GM12878 (cell line): ENCODE measurements around the gene C14orf119. TPM values are rescaled to one million over a fixed set of nuclear protein-coding genes. Genes with fewer than 3 reads are reported as not detected.

Experiments used
- ATAC-seq: fragments of 200-7000 bp; cut with Tn5 transposase; 3 replicates; pipeline ENCODE4 v1.9.1; 2020; ENCODE audit warnings: mild to moderate bottlenecking, moderate library complexity
- BruUV-seq: library from RNA; stranded (reverse); fragments of 400-500 nt; replicated peaks from 2 replicates; lab custom pipeline; 2021; lab: Mats Ljungman, UMichigan
- CTCF ChIA-PET: fragments of 300-600 bp; sonication (Branson Sonifier 250); formaldehyde crosslinking; extraction: SDS; loops from one replicate; lab custom pipeline; 2021; ENCODE audit warnings: inconsistent platforms; lab: Yijun Ruan, JAX
- POLR2A ChIA-PET: fragments of 350-600 bp; formaldehyde crosslinking; extraction: SDS; loops from one replicate; lab custom pipeline; 2021; ENCODE audit warnings: inconsistent platforms; lab: Charles Lee
- RAD21 ChIA-PET: fragments of 300-600 bp; sonication (Branson Sonifier 250); formaldehyde crosslinking; loops from one replicate; lab custom pipeline; 2023; ENCODE audit warnings: antibody characterized with exemption; ENCODE audit not compliant: unreplicated experiment; lab: Charles Lee
- SMC1A ChIA-PET: fragments of 300-600 bp; sonication (Branson Sonifier 250); formaldehyde crosslinking; loops from one replicate; lab custom pipeline; 2023; ENCODE audit not compliant: unreplicated experiment, uncharacterized antibody; lab: Charles Lee
- DNase-seq: peaks from one replicate; pipeline ENCODE4 v3.0.0-alpha.2; 2011; ENCODE audit warnings: low read depth, low spot score
- FAIRE-seq: peaks from 3 replicates; lab custom pipeline; 2011; peaks lifted over from hg19 to GRCh38; lab: Jason Lieb, UNC
- H2AFZ ChIP-seq: 2 replicates; pipeline ENCODE4 v1.6.0; 2011; ENCODE audit warnings: low read depth, low read length, control low read depth; ENCODE audit not compliant: control insufficient read depth
- H3K27ac ChIP-seq: 2 replicates; pipeline ENCODE4 v1.5.1; 2011; ENCODE audit warnings: control low read depth; ENCODE audit not compliant: control insufficient read depth, insufficient read depth
- H3K27me3 ChIP-seq, 2 experiments: replicated peaks in 1 of 2; 2 replicates each; pipeline versions ENCODE4 v1.6.0 to v1.6.1; 2011; ENCODE audit warnings: low read length in 1 of 2; ENCODE audit not compliant: control insufficient read depth in 2 of 2, insufficient read depth in 2 of 2
- H3K36me3 ChIP-seq, 2 experiments: 2 replicates each; pipeline ENCODE4 v1.5.1; 2011; ENCODE audit warnings: low read length in 1 of 2; ENCODE audit not compliant: control insufficient read depth in 2 of 2, insufficient read depth in 2 of 2
- H3K4me1 ChIP-seq: 2 replicates; pipeline ENCODE4 v1.6.1; 2011; ENCODE audit warnings: mild to moderate bottlenecking, low read length, moderate library complexity, mixed read lengths; ENCODE audit not compliant: control insufficient read depth, insufficient read depth
- H3K4me2 ChIP-seq: 2 replicates; pipeline ENCODE4 v1.6.0; 2011; ENCODE audit warnings: control low read depth; ENCODE audit not compliant: control insufficient read depth, insufficient read depth
- H3K4me3 ChIP-seq: fragments of 200-600 bp; sonication (generic); 2 replicates; pipeline ENCODE4 v1.5.1; 2016
- H3K79me2 ChIP-seq: 2 replicates; pipeline ENCODE4 v1.6.0; 2011; ENCODE audit warnings: low read length; ENCODE audit not compliant: control insufficient read depth, insufficient read depth
- H3K9ac ChIP-seq: 2 replicates; pipeline ENCODE4 v1.8.0; 2011; ENCODE audit warnings: low read length, control low read depth, mixed read lengths; ENCODE audit not compliant: control insufficient read depth, insufficient read depth
- H3K9me3 ChIP-seq: replicated peaks from 3 replicates; pipeline ENCODE4 v1.5.1; 2011; ENCODE audit warnings: mild to moderate bottlenecking, low read length; ENCODE audit not compliant: control insufficient read depth, insufficient read depth
- H4K20me1 ChIP-seq: 2 replicates; pipeline ENCODE4 v1.6.0; 2011; ENCODE audit not compliant: control insufficient read depth, insufficient read depth
- CHD2 ChIP-seq: IDR thresholded peaks from 2 replicates; pipeline ENCODE4 v1.6.1; 2011; ENCODE audit warnings: low read depth, low read length, improper control_type of control experiment, borderline replicate concordance
- CHD4 ChIP-seq: fragments of 200-600 bp; sonication (generic); IDR thresholded peaks from 2 replicates; pipeline ENCODE4 v1.6.1; 2016; ENCODE audit warnings: mild to moderate bottlenecking
- CTCF ChIP-seq, 3 experiments: IDR thresholded peaks in 2 of 3; conservative IDR thresholded peaks in 1 of 3; 2 replicates each; pipeline ENCODE4 v1.5.1; 2011; ENCODE audit warnings: low read depth in 3 of 3, low read length in 3 of 3, mild to moderate bottlenecking in 3 of 3, control low read depth in 2 of 3, moderate library complexity in 2 of 3, inconsistent platforms in 1 of 3, mixed read lengths in 1 of 3; ENCODE audit not compliant: control insufficient read depth in 2 of 3, insufficient read depth in 1 of 3; ENCODE audit errors: extremely low read depth in 1 of 3
- FOXM1 ChIP-seq: IDR thresholded peaks from 2 replicates; pipeline ENCODE4 v1.6.1; 2012; ENCODE audit warnings: low read depth, mild to moderate bottlenecking, inconsistent platforms, low read length, moderate library complexity
- MEF2A ChIP-seq: IDR thresholded peaks from 2 replicates; pipeline ENCODE4 v1.6.1; 2011; ENCODE audit warnings: low read depth, mild to moderate bottlenecking, low read length, moderate library complexity; ENCODE audit not compliant: insufficient read depth
- MXI1 ChIP-seq: fragments of 150-350 bp; IDR thresholded peaks from 2 replicates; pipeline ENCODE4 v1.6.1; 2011; ENCODE audit warnings: low read depth, mild to moderate bottlenecking, inconsistent platforms, low read length, improper control_type of control experiment
- NFYA ChIP-seq: IDR thresholded peaks from 2 replicates; pipeline ENCODE4 v1.6.1; 2011; ENCODE audit warnings: low read depth, mild to moderate bottlenecking, low read length, improper control_type of control experiment, borderline replicate concordance
- PKNOX1 ChIP-seq: fragments of 450-650 bp; IDR thresholded peaks from 2 replicates; pipeline ENCODE4 v1.6.1; 2016; ENCODE audit warnings: mild to moderate bottlenecking
- WGBS: methylation state at CpG from one replicate; pipeline ENCODE4 v1.1.6; 2016; ENCODE audit warnings: low lambda C conversion rate; ENCODE audit not compliant: insufficient replicate concordance, insufficient coverage; ENCODE audit errors: missing lambda C conversion rate; 5-methylcytosine and 5-hydroxymethylcytosine counted together
- in situ Hi-C: fragments of 300-500 bp; cut with MboI; formaldehyde crosslinking; loops from 9 replicates; pipeline ENCODE4 v1.14.3; 2018; ENCODE audit warnings: mixed read lengths
- intact Hi-C: fragments of 100-400 bp; cut with micrococcal nuclease; formaldehyde crosslinking; loops from one replicate; pipeline ENCODE4 v1.14.2; 2022; ENCODE audit not compliant: unreplicated experiment
- polyA plus RNA-seq, 11 experiments: library from polyadenylated mRNA; depleted of rRNA in 4 of 11; unstranded in 6 of 11; stranded (reverse) in 5 of 11; fragments of >200 nt; fragmentation: Nextera tagmentation in 4 of 11; fragmentation: Illumina TruSeq in 1 of 11; extraction: Ambion mirVana in 4 of 11; extraction: Trizol in 1 of 11; gene quantifications; 1 replicate in 1 of 11; 2 replicates in 10 of 11; pipeline versions ENCODE4 v1.2.1 to v1.2.3, GENCODE V29; 2011 to 2016; ENCODE audit warnings: inconsistent platforms in 2 of 11, missing spikeins in 2 of 11, low read depth in 1 of 11
- total RNA-seq, 4 experiments: library from RNA; depleted of rRNA in 3 of 4; stranded (reverse); fragments of >200 nt in 3 of 4; fragmentation: Illumina TruSeq in 1 of 4; extraction: Trizol in 1 of 4; gene quantifications; 2 replicates each; pipeline versions ENCODE4 v1.2.1 to v1.2.3, GENCODE V29; 2013 to 2021
- TF ChIP-seq, protein P1 (sequence below): fragments of 450-650 bp; IDR thresholded peaks from 2 replicates; pipeline ENCODE4 v1.6.1; 2017; ENCODE audit warnings: mild to moderate bottlenecking, moderate library complexity

The C14orf119 gene
- total and polyA plus RNA-seq, 10 of the 15 experiments (the other 5 are each of a cell fraction or from before 2014, with no cell fraction given) = 32.3 to 228 (median 57.6) TPM

GRCh38 chr14:23125933-23126524 is 30.7 kb downstream of the C14orf119 start:
- Histone ChIP-seq H3K4me1 (peaks cover 6% of the 10 kb centered on the region), H3K79me2 (no peaks in the 10 kb centered on the region), H3K4me2 (no peak overlapping the region), H3K9ac (no peak overlapping the region), H3K27me3 (no peaks in the 10 kb centered on the region; a peak in 3 of 4 replicates), H3K36me3 (no peaks in the 10 kb centered on the region), H3K27ac (no peak overlapping the region), H3K4me3 (no peak overlapping the region), H2AFZ (no peak overlapping the region), H3K9me3 (no peaks in the 10 kb centered on the region), H4K20me1 (no peaks in the 10 kb centered on the region)
- WGBS = 63% methylated on average over 9 of the region's 9 CpGs
- POLR2A ChIA-PET = no interaction called here
- in situ Hi-C loops (loop anchor here (10.0 kb wide), 1 partner anchor 59 kb away; the partner anchor contains the start of gene SLC7A8), intact Hi-C loops (no loop called here)
- no peak for DNase-seq
- FAIRE-seq = no peak
- SMC1A ChIA-PET = interaction anchor here (1.0 to 1.7 kb wide), 2 partner anchors 58 to 254 kb away, joined by 3 to 4 read pairs; no protein-coding TSS in a partner anchor
- CTCF ChIA-PET = no interaction called here
- ATAC-seq = no peak
- no TSS peak for BruUV-seq
- TF ChIP-seq, protein P1, sequence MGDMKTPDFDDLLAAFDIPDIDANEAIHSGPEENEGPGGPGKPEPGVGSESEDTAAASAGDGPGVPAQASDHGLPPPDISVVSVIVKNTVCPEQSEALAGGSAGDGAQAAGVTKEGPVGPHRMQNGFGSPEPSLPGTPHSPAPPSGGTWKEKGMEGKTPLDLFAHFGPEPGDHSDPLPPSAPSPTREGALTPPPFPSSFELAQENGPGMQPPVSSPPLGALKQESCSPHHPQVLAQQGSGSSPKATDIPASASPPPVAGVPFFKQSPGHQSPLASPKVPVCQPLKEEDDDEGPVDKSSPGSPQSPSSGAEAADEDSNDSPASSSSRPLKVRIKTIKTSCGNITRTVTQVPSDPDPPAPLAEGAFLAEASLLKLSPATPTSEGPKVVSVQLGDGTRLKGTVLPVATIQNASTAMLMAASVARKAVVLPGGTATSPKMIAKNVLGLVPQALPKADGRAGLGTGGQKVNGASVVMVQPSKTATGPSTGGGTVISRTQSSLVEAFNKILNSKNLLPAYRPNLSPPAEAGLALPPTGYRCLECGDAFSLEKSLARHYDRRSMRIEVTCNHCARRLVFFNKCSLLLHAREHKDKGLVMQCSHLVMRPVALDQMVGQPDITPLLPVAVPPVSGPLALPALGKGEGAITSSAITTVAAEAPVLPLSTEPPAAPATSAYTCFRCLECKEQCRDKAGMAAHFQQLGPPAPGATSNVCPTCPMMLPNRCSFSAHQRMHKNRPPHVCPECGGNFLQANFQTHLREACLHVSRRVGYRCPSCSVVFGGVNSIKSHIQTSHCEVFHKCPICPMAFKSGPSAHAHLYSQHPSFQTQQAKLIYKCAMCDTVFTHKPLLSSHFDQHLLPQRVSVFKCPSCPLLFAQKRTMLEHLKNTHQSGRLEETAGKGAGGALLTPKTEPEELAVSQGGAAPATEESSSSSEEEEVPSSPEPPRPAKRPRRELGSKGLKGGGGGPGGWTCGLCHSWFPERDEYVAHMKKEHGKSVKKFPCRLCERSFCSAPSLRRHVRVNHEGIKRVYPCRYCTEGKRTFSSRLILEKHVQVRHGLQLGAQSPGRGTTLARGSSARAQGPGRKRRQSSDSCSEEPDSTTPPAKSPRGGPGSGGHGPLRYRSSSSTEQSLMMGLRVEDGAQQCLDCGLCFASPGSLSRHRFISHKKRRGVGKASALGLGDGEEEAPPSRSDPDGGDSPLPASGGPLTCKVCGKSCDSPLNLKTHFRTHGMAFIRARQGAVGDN = no peak
- TF ChIP-seq FOXM1 (no peak), CHD2 (no peak), MXI1 (no peak), CHD4 (no peak), PKNOX1 (no peak), NFYA (no peak), CTCF (IDR thresholded peaks at IDR 0.05 in 2 of 3, conservative IDR thresholded peaks at IDR 0.05 in 1 of 3; ENCODE audit: control insufficient read depth in 2 of 3, extremely low read depth in 1 of 3, insufficient read depth in 1 of 3, low read depth in 3 of 3, low read length in 3 of 3) (no peak), MEF2A (no peak)
- RAD21 ChIA-PET = no interaction called here
